K562 (cell line): ENCODE data around the gene NT5C2.

Experiments used
- ATF7 ChIP-seq: fragments of 450-650 bp; IDR thresholded peaks from 2 replicates; pipeline ENCODE4 v1.7.1; 2014; ENCODE audit warnings: mild to moderate bottlenecking, moderate library complexity
- CEBPB ChIP-seq: fragments of 450-650 bp; IDR thresholded peaks from 2 replicates; pipeline ENCODE4 v1.6.1; 2016; ENCODE audit warnings: missing genetic modification characterization, missing compliant biosample characterization
- EZH2 ChIP-seq: IDR thresholded peaks from 2 replicates; pipeline ENCODE4 v1.6.1; 2012; ENCODE audit warnings: low read depth, mild to moderate bottlenecking, inconsistent platforms, low read length, borderline replicate concordance
- RFX5 ChIP-seq: IDR thresholded peaks from 2 replicates; pipeline ENCODE4 v1.6.1; 2011; ENCODE audit warnings: low read depth, mild to moderate bottlenecking, improper control_type of control experiment, low read length
- TCF7L2 ChIP-seq: fragments of 150-350 bp; IDR thresholded peaks from 2 replicates; pipeline ENCODE4 v1.6.1; 2016; ENCODE audit warnings: low read depth, mild to moderate bottlenecking, low read length, moderate library complexity

DNA sequence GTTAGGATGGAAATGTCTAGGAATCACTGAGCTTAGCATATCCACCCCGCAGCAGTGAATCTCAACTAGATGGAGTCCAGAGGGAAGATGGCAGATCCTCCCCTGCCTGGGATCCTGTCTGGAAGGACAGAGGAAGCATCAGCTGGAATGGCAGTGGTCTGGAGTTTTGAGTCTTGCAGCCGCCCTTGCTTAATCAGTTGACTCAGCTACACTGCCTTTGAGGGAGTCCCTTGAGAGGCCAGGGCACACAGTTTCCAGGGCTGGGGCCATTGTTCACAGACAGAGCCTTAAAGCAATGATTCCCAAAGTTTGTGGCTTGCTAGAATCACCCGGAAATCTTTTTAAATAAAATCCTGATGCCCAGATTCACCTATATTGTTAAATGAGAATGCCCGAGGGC is 128.1 kb downstream of the NT5C2 start:
- TF ChIP-seq RFX5 (no peak), EZH2 (no peak), CEBPB (tag) (no peak), TCF7L2 (no peak), ATF7 (no peak)
